ENCODE measurements around the gene CALM3.

CALM3 gene

DNA sequence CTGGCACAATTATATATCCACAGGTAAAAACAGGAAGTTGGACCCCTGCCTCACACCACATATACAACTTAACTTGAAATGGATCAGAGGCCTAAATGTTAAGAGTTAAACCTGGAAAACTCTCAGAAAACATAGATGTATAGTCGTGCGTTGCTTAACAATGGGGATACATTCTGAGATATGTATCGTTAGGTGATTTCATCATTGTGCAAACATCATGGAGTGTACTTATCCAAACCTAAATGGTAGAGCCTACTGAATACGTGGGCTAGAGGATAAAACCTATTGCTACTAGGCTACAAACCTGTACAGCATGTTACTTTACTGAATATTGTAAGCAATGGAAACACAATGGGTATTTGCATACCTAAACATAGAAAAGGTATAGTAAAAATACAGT, 14.8 kb upstream of the CALM3 start:
- no peak for TF ChIP-seq CTCF (conservative IDR thresholded peaks at IDR 0.05)

DNA sequence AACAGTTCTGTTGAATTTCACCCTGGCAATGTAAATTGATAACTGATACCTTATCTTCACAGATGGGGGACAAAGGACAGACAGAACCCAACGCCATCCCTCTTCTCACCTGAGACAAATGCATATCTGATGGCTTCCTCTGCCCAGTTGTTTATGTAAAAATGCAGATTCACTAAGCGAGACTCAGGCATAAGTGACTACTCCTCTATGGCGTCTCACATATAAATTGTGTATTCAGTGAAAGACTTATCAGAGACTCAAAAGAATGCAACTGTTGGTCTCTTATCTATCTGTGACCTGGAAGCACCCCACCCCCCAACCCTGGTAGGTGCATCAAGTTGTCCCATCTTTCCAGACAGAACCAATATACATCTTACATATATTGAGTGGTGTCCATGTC, 13.3 kb upstream of the CALM3 start:
- TF ChIP-seq CTCF (conservative IDR thresholded peaks at IDR 0.05): no peak
- H3K27ac ChIP-seq: no peak overlapping the region

More for the DNA sequence above, 14.8 kb upstream of the CALM3 start:
- no peak overlapping the region for H3K27ac ChIP-seq

- no peak overlapping the region for H3K27ac ChIP-seq
- TF ChIP-seq CTCF (conservative IDR thresholded peaks at IDR 0.05): no peak
Observed at GRCh38 chr19:46591254-46591653, 9.9 kb upstream of the CALM3 start.

DNA sequence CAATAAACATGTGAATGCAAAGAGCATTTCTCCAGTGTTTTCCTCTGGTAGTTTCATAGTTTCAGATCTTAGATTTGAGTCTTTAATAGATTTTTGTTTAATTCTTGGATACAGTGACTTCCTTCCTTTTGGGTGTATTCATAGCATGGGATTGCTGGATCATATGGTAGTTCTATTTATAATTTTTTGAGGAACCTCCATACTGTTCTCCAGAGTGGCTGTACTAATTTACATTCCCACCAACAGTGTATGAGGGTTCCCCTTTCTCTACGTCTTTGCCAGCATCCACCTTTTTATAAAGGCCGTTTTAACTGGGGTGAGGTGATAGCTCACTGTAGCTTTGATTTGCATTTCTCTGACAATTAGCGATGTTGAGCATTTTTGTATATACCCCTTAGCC, 9.3 kb upstream of the CALM3 start:
- TF ChIP-seq CTCF (conservative IDR thresholded peaks at IDR 0.05): no peak
- no peak overlapping the region for H3K27ac ChIP-seq

DNA sequence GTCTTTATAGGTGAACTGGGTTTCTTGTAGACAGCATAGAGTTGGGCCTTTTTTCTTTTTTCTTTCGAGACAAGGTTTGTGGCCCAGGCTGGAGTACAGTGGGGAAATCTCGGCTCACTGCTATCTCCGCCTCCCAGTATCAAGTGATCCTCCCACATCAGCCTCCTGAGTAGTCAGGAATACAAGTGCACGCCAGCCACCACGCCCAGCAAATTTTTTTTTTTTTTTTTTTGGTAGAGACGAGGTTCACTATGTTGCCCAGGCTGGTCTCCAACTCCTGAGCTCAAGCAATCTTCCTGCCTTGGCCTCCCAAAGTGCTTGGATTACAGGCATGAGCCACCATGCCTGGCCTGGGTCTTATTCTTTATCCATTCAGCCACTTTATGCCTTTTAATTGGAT, 5.1 kb upstream of the CALM3 start:
- no peak overlapping the region for H3K27ac ChIP-seq
- TF ChIP-seq CTCF (conservative IDR thresholded peaks at IDR 0.05): no peak

GRCh38 chr19:46598372-46598917, 2.7 kb upstream of the CALM3 start:
- no peak for TF ChIP-seq CTCF (conservative IDR thresholded peaks at IDR 0.05)
- H3K27ac ChIP-seq: no peak overlapping the region

GRCh38 chr19:46599716-46600373, 1.3 kb upstream of the CALM3 start:
- H3K27ac ChIP-seq: peak overlapping the region; percentile 99

More at GRCh38 chr19:46599716-46600373, 1.3 kb upstream of the CALM3 start:
- no peak for TF ChIP-seq CTCF (conservative IDR thresholded peaks at IDR 0.05)

Data from VCaP (cell line).